ENCODE results near the gene IGF1R.

The IGF1R gene

DNA sequence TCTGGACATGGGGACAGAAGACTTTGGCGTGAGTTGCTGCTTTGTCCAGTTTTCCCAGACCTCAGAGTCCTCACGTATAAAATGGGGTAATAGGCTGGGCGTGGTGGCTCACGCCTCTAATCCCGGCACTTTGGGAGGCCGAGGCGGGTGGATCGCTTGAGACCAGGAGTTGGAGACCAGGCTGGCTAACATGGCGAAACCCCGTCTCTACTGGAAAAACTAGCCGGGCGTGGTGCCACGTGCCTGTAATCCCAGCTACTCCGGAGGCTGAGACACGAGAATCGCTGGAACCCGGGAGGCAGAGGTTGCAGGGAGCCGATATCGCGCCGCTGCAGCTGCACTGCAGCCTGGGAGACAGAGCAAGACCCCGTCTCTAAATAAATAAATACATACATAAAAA lies 22.7 kb upstream of the IGF1R start:
- no peak overlapping the region for H3K4me3 ChIP-seq (ENCODE audit: low read depth, low read length)
- no peak for TF ChIP-seq CTCF (IDR thresholded peaks at IDR 0.05; ENCODE audit: borderline replicate concordance, insufficient read depth, low read depth, low read length)

- TF ChIP-seq CTCF (IDR thresholded peaks at IDR 0.05; ENCODE audit: borderline replicate concordance, insufficient read depth, low read depth, low read length): no peak
Measured at GRCh38 chr15:98626153-98626552, 22.2 kb upstream of the IGF1R start.

GRCh38 chr15:98628216-98628615 lies 20.1 kb upstream of the IGF1R start:
- H3K4me3 ChIP-seq (ENCODE audit: low read depth, low read length): no peak overlapping the region
- no peak for TF ChIP-seq CTCF (IDR thresholded peaks at IDR 0.05; ENCODE audit: borderline replicate concordance, insufficient read depth, low read depth, low read length)

More at GRCh38 chr15:98626153-98626552, 22.2 kb upstream of the IGF1R start:
- no peak overlapping the region for H3K4me3 ChIP-seq (ENCODE audit: low read depth, low read length)

GRCh38 chr15:98635848-98636247 lies 12.5 kb upstream of the IGF1R start:
- H3K4me3 ChIP-seq (ENCODE audit: low read depth, low read length): no peak overlapping the region
- no peak for TF ChIP-seq CTCF (IDR thresholded peaks at IDR 0.05; ENCODE audit: borderline replicate concordance, insufficient read depth, low read depth, low read length)

GRCh38 chr15:98643115-98643514 lies 5.2 kb upstream of the IGF1R start:
- TF ChIP-seq CTCF (IDR thresholded peaks at IDR 0.05; ENCODE audit: borderline replicate concordance, insufficient read depth, low read depth, low read length): no peak
- H3K4me3 ChIP-seq (ENCODE audit: low read depth, low read length): no peak overlapping the region

DNA sequence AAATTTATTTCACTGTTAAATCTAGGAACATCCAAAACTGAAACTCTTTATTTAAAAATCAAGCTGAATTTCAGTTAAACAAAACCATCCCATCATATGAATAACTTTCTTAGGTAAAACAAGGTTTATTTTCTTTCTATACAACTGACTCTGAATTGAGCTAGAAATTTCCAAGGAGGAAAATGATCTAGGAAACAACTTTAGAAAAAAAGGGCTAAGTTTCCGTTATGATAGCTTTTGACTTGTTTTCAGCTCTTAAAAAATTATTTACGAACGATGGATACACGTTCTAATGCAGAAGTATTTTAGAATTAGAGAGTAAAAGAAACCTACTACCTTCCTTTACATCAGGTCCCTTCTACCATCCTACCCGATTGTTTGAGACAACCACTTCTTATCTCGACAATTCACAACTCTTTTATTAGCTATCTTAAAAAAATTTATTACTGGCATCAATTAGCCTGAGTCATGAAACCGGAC lies 1.8 kb upstream of the IGF1R start:
- H3K4me3 ChIP-seq (ENCODE audit: low read depth, low read length): no peak overlapping the region
- no peak for TF ChIP-seq CTCF (IDR thresholded peaks at IDR 0.05; ENCODE audit: borderline replicate concordance, insufficient read depth, low read depth, low read length)

DNA sequence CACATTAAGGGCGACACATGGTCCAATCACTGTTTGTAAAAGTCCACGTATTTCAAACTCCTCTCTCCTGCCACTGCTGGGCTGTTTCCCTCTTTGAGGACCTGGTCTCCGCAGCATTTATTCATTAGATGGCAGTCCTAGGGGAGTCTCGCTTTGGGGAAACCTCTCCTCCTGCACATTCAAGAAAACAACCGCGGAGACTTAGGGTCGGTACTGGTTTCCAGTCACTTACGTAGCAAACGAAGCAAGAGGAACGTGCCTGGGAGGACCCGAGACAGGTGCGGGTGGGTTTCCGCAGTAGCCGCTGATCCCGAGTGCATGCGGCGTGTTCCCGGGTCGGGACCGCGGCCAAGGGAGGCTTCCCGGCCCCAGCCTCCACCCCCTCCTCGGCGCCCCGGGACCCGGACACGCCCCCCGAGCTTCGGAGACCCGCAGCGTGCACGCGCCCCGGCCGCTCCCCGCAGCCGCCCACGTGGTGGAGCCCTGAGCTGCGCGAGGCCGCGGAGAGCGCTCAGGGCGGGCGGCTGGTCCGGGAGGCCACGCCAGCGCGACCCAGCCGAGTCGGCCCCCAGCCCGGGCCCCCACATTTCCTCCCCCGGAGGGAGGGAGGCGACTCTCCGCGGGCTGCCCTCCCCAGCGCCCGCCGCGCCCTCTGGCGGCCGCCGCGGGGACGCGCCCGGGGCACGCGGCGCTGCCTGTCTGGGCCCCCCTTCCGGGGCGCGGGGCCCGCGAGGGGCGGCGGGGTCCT lies 1.1 kb upstream of the IGF1R start:
- peak; percentile 61; the same call in 1 of the 2 replicates for TF ChIP-seq CTCF (IDR thresholded peaks at IDR 0.05; ENCODE audit: borderline replicate concordance, insufficient read depth, low read depth, low read length)
- peak overlapping the region; percentile 51 for H3K4me3 ChIP-seq (ENCODE audit: low read depth, low read length)
